ENCODE data around the gene SPSB1.

Gene SPSB1

GRCh38 chr1:9270290-9270883 is 22.3 kb upstream of the SPSB1 start:
- no peak for DNase-seq (ENCODE audit: low read depth)
- no peak for TF ChIP-seq CTCF (IDR thresholded peaks at IDR 0.05; ENCODE audit: control insufficient read depth, insufficient read depth, low read depth, low read length, missing control alignments)
- H3K4me3 ChIP-seq (ENCODE audit: control insufficient read depth, low read depth, low read length), result no peak overlapping the region

GRCh38 chr1:9271283-9271682 is 21.4 kb upstream of the SPSB1 start:
- H3K4me3 ChIP-seq (ENCODE audit: control insufficient read depth, low read depth, low read length), result no peak overlapping the region
- no peak for TF ChIP-seq CTCF (IDR thresholded peaks at IDR 0.05; ENCODE audit: control insufficient read depth, insufficient read depth, low read depth, low read length, missing control alignments)
- no peak for DNase-seq (ENCODE audit: low read depth)

DNA sequence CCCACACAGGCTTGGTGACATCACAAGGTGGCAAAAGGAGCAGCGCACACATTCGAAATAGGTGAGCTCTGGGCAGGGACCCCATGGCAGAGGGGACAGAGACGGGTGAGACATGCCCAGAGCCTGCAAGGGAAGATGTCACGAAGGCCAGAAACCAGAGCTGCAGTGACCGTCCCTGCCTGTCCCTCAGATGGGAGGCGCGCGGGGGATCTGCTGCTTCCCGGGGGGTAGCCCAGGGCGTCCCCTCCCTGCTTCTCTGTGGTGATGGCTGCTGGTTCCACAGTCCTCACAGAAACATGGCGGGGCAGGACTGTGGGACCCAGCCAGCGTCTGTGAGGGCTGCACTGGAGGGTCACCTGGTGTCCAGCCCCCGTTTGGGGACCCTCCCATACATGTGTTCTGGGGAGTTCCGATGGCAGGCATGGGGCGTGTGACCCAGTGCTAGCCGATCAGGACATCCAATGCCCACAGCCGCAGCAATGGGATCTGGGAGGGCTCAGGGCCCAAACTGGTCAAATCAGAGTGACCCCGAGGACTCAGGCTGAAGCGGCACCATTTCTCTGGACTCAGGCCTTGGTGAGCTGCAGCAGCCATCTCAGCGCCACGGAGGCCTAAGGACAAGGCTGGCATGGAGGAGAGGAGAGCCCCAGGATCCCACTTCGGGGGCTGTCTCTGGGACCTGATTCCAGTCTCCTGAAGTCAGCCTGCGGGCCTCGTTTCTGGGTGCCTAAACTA is 20.7 kb upstream of the SPSB1 start:
- no peak for DNase-seq (ENCODE audit: low read depth)
- no peak for TF ChIP-seq CTCF (IDR thresholded peaks at IDR 0.05; ENCODE audit: control insufficient read depth, insufficient read depth, low read depth, low read length, missing control alignments)

DNA sequence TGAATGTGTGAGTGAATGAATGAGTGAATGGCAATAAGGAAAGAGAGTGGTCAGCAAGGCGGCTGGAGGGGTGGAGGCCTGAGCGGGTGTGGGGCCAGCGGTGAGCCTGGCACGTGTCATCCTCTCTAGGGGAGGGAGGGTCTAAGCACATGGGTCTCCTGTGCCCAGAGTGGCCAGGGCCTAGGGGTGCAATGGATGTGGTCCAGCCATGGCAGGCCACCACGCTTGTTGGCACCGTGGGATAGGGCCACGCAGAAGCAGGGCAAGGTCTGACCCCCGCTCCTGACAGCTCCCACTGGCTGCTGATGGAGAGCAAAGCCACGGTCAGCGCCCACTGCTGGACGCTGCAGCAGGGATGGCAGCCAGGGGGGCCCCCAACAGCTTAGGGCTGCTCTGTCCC is 19.5 kb upstream of the SPSB1 start:
- TF ChIP-seq CTCF (IDR thresholded peaks at IDR 0.05; ENCODE audit: control insufficient read depth, insufficient read depth, low read depth, low read length, missing control alignments), result no peak
- no peak overlapping the region for H3K4me3 ChIP-seq (ENCODE audit: control insufficient read depth, low read depth, low read length)
- DNase-seq (ENCODE audit: low read depth), result no peak

More for the DNA sequence above, 20.7 kb upstream of the SPSB1 start:
- H3K4me3 ChIP-seq (ENCODE audit: control insufficient read depth, low read depth, low read length), result no peak overlapping the region

GRCh38 chr1:9275161-9275560 is 17.5 kb upstream of the SPSB1 start:
- no peak overlapping the region for H3K4me3 ChIP-seq (ENCODE audit: control insufficient read depth, low read depth, low read length)
- DNase-seq (ENCODE audit: low read depth), result no peak
- TF ChIP-seq CTCF (IDR thresholded peaks at IDR 0.05; ENCODE audit: control insufficient read depth, insufficient read depth, low read depth, low read length, missing control alignments), result no peak

GRCh38 chr1:9275567-9276034 is 17.1 kb upstream of the SPSB1 start:
- TF ChIP-seq CTCF (IDR thresholded peaks at IDR 0.05; ENCODE audit: control insufficient read depth, insufficient read depth, low read depth, low read length, missing control alignments), result no peak
- no peak overlapping the region for H3K4me3 ChIP-seq (ENCODE audit: control insufficient read depth, low read depth, low read length)
- no peak for DNase-seq (ENCODE audit: low read depth)

Measured in AG09309 (cell line).